Lung (tissue), 12 donors: ENCODE results near the gene MT1G. TPM values are rescaled to one million over a fixed set of nuclear protein-coding genes. Genes with fewer than 3 reads are reported as not detected.
A peak's percentile ranks its signal among the peaks of the same experiment; 100 is the strongest.

Experiments
- ATAC-seq: fragments of 200-7000 bp; cut with Tn5 transposase; one replicate; pipeline ENCODE4 v1.9.1; 2020; ENCODE audit warnings: moderate number of reproducible peaks; ENCODE audit not compliant: insufficient read depth, low FRiP score
- DNase-seq, 3 donors: peaks; one replicate each; pipeline ENCODE4 v3.0.0-alpha.2; 2013 to 2017
- H3K27ac ChIP-seq, 2 donors: one replicate each; pipeline ENCODE4 v1.5.1; 2013; ENCODE audit warnings: mild to moderate bottlenecking in 2 of 2, moderate library complexity in 2 of 2, control low read depth in 1 of 2, inconsistent platforms in 1 of 2, low read depth in 1 of 2, low read length in 1 of 2
- H3K27me3 ChIP-seq, 3 donors: one replicate each; pipeline ENCODE4 v1.5.1; 2013; ENCODE audit warnings: low read length in 2 of 3; ENCODE audit not compliant: control insufficient read depth in 3 of 3, insufficient read depth in 3 of 3
- H3K36me3 ChIP-seq, 4 donors: one replicate each; pipeline ENCODE4 v1.5.1; 2013; ENCODE audit warnings: low read length in 4 of 4, mild to moderate bottlenecking in 1 of 4, moderate library complexity in 1 of 4; ENCODE audit not compliant: control insufficient read depth in 4 of 4, insufficient read depth in 4 of 4
- H3K4me1 ChIP-seq, 5 donors: one replicate each; pipeline ENCODE4 v1.5.1; 2013; ENCODE audit warnings: low read length in 5 of 5, mild to moderate bottlenecking in 2 of 5, moderate library complexity in 1 of 5; ENCODE audit not compliant: control insufficient read depth in 5 of 5, insufficient read depth in 5 of 5
- H3K4me3 ChIP-seq: one replicate; pipeline ENCODE4 v1.5.1; 2013; ENCODE audit warnings: mild to moderate bottlenecking, control low read depth, moderate library complexity
- H3K9ac ChIP-seq, 2 donors: one replicate each; pipeline ENCODE4 v1.5.1; 2013; ENCODE audit warnings: low read length in 2 of 2, control low read depth in 1 of 2; ENCODE audit not compliant: insufficient read depth in 1 of 2
- H3K9me3 ChIP-seq, 4 donors: one replicate each; pipeline ENCODE4 v1.5.1; 2013; ENCODE audit warnings: low read length in 3 of 4, mild to moderate bottlenecking in 1 of 4, moderate library complexity in 1 of 4; ENCODE audit not compliant: control insufficient read depth in 4 of 4, insufficient read depth in 3 of 4
- CTCF ChIP-seq: IDR thresholded peaks from 2 replicates; pipeline ENCODE4 v1.5.1; 2012; ENCODE audit warnings: mild to moderate bottlenecking; ENCODE audit errors: control extremely low read depth, extremely low read depth
- WGBS, 2 donors: extraction: QIAGEN DNeasy Blood & Tissue Kit; methylation state at CpG; one replicate each; pipeline ENCODE4 v1.1.7; 2013; 5-methylcytosine and 5-hydroxymethylcytosine counted together
- polyA plus RNA-seq, 2 donors: library from polyadenylated mRNA; stranded (reverse); fragments of 200-250 nt; gene quantifications; one replicate each; pipeline ENCODE4 v1.2.1, GENCODE V29; 2013
- total RNA-seq, 2 donors: library from RNA; depleted of rRNA in 1 of 2; stranded (reverse); fragments of >200 nt in 1 of 2; gene quantifications; one replicate each; pipeline ENCODE4 v1.2.1, GENCODE V29; 2014 to 2021
- donor health status: control.
- donor health status: control.
- donor health status: Bipolar disorder and iron deficiency.
- donor health status: healthy.
- donor health status: DM: yes; HTN: yes; CAD: no.

Gene MT1G
- total and polyA plus RNA-seq, 4 donors, result 3.5 to 140 (median 78.0) TPM

DNA sequence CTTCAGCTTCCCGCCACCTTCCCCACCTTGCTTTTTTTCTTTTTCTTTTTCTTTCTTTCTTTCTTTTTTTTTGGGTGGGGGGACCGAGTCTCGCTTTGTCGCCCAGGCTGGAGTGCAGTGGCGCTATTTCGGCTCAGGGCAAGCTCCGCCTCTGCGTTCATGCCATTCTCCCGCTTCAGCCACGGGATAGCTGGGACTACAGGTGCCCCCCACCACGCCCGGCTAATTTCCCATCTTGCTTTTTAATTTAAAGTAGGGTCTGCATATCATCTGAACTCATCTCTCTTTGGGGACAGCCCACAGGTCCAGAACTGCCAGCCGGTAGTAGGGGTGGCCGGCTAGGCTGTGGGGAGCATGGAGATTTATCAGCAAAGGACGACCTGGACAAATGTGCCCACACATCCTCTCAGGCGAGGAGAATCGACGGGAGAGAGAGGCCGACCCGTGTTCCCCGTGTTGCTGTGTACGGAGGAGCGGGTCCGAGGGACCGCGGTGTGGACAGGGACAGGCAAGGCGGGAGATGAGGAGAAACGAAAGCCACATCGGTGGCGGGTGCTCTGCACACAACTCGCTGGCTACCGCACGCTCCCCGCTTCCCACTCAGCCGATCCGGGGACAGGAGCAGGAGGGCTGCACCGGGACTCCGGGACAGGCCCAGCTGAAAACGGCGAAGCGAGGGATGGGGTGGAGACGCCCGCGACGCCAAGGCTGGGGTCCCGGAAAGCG, 33.0 kb downstream of the MT1G start:
- Histone ChIP-seq H3K27ac (no peak overlapping the region), H3K27me3 (peaks cover 0 to 89% (median 83%) of the 10 kb centered on the region in 3 donors)
- no peak for ATAC-seq

DNA sequence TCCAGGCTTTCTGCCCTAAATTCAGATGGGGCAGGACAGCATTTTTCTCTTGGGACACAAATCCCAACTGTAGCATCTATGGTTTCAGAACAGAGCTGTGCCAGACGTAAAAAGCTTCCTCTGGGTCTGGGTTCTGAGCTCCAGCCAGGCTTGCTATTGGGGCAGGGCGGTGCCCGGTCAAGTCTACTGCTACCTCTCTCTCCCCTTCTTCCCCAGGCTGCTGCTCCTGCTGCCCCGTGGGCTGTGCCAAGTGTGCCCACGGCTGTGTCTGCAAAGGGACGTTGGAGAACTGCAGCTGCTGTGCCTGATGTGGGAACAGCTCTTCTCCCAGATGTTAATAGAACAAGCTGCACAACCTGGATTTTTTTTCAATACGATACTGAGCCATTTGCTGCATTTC, 34.3 kb downstream of the MT1G start:
- no peak overlapping the region for H3K4me3 ChIP-seq
- no peak for DNase-seq
- TF ChIP-seq CTCF, result no peak
- peaks cover 0 to 13% (median 0%) of the 10 kb centered on the region in 5 donors for H3K4me1 ChIP-seq
- ATAC-seq, result no peak
- peaks cover 0 to 82% (median 70%) of the 10 kb centered on the region in 3 donors for H3K27me3 ChIP-seq
- H3K36me3 ChIP-seq, result no peaks in the 10 kb centered on the region
- H3K9me3 ChIP-seq, result peaks cover 0 to 10% (median 0%) of the 10 kb centered on the region in 4 donors
- H3K27ac ChIP-seq, result no peak overlapping the region
- no peak overlapping the region for H3K9ac ChIP-seq
- WGBS, 2 donors, result 31 to 68% methylated on average over 7 of the region's 7 CpGs

More for the DNA sequence above, 33.0 kb downstream of the MT1G start:
- no peak for TF ChIP-seq CTCF
- no peak for DNase-seq
- WGBS, 2 donors, result 28 to 35% methylated on average over 47 of the region's 47 CpGs
- Histone ChIP-seq H3K9ac (no peak overlapping the region), H3K4me3 (no peak overlapping the region), H3K9me3 (peaks cover 0 to 8% (median 0%) of the 10 kb centered on the region in 4 donors), H3K4me1 (peaks cover 0 to 17% (median 5%) of the 10 kb centered on the region in 5 donors), H3K36me3 (no peaks in the 10 kb centered on the region)

DNA sequence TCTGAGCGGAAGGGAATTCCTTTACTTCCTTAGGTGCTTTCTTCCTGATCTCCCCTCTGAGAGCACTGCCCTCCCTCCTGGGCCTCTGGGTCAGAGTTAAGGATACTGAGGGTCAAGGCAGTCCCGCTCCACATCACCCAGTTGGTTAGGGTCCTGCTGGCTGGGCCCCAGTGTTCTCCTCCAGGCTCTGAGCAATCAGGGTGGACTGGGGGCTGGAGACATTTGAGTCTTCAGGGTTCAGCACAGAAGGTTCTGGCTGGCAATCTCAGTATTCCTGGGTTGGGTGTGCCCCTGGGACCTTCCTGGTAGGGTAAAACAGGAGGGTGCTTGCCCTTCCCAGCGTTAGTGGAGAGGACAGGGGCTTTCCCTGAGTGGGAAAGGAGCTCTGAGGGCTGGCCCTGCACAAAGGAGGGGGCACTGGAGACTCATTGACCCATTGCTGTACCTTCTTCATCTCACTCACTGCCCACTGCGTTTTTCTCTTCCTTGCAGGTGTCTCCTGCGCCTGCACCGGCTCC, 35.0 kb downstream of the MT1G start:
- Histone ChIP-seq H3K27me3 (peaks cover 0 to 77% (median 65%) of the 10 kb centered on the region in 3 donors), H3K36me3 (no peaks in the 10 kb centered on the region), H3K4me3 (peak overlapping the region; percentile 37), H3K4me1 (peaks cover 0 to 12% (median 0%) of the 10 kb centered on the region in 5 donors), H3K27ac (peak overlapping the region; percentile 17 to 87), H3K9me3 (peaks cover 0 to 10% (median 0%) of the 10 kb centered on the region in 4 donors), H3K9ac (no peak overlapping the region)
- DNase-seq (no peak), ATAC-seq (peak; percentile 19)
- TF ChIP-seq CTCF, result no peak
- WGBS, 2 donors, result 15 to 32% methylated on average over 6 of the region's 6 CpGs
